ENCODE data around the gene TRNT1.
A peak's percentile ranks its signal among the peaks of the same experiment; 100 is the strongest.

TRNT1 gene

GRCh38 chr3:3177861-3178497 is 51.2 kb downstream of the TRNT1 start:
- peak in 1 of 56 donors; percentile 1 for DNase-seq

- no peak for DNase-seq
These were observed 52.0 kb downstream of the TRNT1 start for GRCh38 chr3:3178498-3179328.

DNA sequence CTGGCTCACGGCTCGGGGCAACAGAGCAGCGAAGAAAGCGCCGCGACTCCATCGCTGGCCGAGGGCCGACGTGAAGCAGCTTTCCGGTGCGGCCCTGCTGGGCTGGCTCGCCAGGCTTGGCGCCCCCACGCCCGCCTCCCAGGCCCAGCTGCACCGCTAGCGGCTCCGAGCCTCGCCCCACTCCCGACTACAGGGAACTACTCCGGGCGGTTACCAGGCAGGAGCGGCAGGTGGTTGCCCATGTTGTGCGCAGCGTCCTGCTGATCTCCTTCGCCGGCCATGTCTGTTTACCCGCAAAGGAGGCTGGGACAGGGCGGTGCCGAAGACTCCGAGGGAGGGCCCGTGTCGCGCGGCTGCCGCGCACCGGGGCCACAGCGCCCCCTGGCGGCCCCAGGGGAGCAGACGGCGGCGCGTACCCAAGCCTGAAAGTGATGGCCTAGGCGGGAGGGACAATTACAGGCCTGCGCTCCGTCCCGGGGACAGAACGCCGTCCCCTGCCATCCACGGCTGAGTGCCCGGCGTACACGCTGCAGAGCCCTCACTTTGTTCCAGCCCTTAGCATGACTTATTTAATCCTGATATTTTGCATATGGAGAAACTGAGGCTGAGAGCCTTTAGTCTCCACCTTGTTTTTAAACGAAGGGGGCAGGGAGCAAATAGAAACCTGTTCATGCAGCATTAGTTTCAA is 52.8 kb downstream of the TRNT1 start, which contains the start of gene CRBN:
Gene CRBN, minus strand, starts transcription at position 285 of the 688 bp plus-strand sequence. Its CDS starts 4 bp downstream, at position 281.
- DNase-seq: peak; percentile 13 to 93 (median 83)

- no peak for DNase-seq
These were observed 53.7 kb downstream of the TRNT1 start for GRCh38 chr3:3180456-3180855.

DNA sequence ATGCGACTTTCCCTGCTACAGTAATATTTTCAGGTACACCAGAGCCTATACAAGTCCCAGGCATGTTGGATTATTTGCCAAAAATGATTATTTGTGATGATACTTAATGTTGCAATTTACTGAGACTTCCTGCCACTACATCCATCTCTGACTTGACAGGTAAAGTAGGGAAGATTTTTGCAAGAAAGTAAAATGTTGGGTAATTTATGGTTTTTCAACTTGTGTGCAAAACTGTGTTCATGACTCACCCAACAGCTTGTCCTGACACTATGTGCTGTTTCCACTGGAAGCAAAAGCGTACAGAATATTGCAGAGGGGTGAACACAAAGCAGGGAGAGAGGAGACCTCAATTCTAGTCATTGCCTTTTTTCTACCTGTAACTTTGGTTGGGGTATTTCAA is 58.1 kb downstream of the TRNT1 start:
- no peak for DNase-seq

DNA sequence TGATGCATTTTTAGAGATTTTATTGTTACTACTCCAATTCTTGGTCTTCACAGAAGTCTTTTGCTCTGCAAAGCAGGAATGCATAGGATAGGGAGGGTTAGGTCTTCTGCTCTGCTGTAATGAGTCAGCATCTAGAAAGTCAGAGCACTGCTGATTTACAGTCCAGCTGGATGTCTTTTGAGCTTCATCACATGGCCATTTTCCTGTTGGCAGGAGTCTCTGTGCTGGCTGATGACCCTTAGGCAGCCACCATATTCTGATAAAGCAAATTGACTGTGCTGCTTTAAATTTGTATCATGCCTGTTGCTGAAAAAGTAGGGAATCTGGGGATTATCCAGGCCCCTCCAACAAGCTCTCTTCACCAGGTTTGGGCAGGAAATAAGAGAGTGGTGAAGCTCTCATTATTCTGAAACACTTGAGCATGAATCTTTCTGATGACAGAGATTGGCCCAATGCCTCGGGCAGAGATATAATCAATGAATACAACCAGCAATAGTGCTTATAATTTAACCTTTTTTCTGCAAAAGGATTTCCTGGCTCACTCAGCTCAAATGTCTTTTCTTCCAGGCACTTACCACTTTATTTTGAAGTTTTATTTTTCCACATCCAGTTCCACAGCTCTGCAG is 62.5 kb downstream of the TRNT1 start:
- no peak for DNase-seq

GRCh38 chr3:3189961-3190360 is 63.2 kb downstream of the TRNT1 start:
- no peak for DNase-seq

DNA sequence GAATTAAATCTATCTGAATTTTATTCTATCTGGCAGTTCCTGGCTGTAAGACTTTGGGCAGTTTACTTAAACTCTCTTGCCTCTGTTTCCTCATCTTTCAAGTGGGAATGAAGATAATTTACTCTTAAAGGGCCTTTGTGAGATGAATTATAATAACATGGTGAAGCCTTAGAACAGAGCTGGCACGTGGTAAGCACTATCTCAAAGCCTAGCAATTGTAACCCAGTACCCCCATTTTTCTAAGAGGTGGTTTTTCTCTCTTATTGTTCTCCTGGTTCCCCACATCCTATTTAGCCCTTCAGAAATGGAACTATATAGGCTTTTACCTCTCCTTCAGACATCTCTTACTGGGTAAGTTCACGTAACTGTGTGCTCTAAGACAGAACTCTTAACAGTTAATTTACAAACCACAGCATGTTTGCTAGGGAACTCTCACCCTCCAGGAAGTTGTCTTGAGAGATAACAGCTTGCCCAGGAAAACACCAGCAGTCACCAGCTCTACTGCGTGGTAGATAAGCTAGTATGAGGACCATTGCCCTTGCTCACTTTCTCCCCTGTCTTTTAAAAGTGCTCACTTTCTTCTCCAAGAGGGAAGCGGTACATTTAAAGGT is 65.0 kb downstream of the TRNT1 start:
- DNase-seq: no peak

- DNase-seq: no peak
These were observed 65.5 kb downstream of the TRNT1 start for GRCh38 chr3:3192286-3192675.

DNA sequence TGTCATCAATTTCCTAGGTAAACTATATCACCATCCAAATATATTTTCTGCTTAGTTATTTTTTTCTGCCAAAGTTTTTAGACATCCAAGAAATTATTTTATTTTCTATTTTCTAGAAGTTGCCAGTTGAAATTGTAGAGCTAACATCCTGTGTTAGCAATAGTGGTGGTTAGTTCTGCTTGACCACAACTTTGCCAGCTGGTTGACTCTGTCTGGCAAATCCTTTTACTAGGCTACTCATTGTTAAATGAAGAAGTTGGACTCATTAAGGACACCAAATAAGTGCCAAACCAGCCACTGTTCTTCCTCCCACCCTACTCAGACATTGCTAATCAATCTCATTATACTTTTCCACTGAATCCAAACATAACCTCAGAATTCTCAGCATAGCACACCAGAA is 68.1 kb downstream of the TRNT1 start:
- no peak for DNase-seq

DNA sequence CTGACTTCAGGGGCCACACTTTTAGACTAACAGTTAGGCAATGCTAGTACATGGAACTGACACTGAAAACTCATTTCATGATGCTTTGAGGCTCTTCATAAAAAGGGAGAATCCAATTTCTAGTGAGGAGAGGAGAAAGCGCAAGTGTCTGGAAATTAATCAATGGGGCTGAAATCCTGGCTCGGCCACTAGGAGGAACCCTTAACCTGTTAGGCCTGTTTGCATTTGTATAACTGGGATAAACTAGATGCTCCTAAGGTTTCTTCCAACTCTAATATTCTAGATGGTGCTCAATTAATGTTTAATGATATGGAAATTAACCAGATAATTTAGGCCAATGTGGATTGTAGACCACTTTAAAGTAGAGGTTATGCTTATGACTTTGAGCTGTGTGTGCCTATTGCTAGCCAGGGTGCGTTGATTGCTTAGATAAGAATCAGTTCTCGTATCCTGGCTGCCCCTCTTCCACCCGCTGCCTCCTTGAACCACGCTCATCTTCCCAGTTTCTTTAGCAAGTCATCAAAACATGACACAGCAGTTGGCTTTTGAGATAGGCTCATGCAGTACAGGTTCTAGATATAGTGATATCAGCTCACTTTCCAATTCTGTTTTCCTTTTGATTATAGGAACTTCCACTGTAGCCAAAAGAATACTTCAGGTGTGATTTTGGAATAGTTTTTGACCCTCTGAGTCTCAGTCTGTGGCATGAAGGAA is 69.6 kb downstream of the TRNT1 start:
- DNase-seq: peak in 2 of 56 donors; percentile 8 to 31

Measured in amygdala (tissue), 56 donors.